T follicular helper cell (primary cell): ENCODE results near the gene ZFR.
"Not testable (repeated sequence)": the region's sequence is repeated elsewhere in the genome, so short reads cannot be mapped to it uniquely, and the experiment has no call there.

Experiments
- DNase-seq: peaks from one replicate; pipeline ENCODE4 v3.0.0-alpha.2; 2020; ENCODE audit warnings: low read depth

The ZFR gene

GRCh38 chr5:32410630-32411029 is 33.9 kb downstream of the ZFR start:
- no peak for DNase-seq

DNA sequence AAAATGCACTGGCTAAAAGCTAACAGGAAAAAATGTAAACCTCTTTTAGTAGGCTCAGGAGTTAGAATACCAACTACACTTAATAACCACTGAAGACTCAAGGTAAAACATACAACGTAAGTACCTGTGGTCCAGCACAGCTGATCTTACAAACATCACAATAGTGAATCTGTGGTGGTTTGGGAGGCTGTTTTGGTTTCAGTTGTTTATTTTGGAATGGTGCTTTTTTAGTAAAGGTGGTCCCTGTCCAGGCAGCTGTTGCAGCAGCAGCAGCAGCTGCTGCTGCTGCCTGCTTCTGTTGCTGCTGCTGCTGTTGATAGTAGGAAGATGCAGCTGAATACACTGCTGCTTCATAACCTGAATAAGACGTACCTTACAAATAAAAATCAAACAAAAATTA is 37.9 kb downstream of the ZFR start:
- DNase-seq, result no peak

DNA sequence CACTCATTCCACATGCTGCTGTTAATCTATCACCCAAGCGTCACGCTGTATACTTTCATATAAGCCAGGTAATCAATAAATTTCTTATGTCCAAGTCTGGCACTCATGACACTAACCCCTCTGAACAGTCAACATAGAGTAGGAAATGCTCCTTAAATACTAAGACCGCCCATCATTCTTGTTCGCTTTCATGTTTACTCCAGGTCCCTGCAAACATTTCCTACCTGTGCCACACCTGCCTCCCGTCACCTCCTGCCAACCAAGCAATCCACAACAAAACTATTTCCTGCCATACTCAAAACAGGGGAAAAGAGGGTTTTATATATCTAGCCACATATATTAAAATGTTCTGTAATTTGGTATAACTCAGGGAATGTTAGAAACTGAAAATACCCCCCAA is 39.0 kb downstream of the ZFR start:
- no peak for DNase-seq

DNA sequence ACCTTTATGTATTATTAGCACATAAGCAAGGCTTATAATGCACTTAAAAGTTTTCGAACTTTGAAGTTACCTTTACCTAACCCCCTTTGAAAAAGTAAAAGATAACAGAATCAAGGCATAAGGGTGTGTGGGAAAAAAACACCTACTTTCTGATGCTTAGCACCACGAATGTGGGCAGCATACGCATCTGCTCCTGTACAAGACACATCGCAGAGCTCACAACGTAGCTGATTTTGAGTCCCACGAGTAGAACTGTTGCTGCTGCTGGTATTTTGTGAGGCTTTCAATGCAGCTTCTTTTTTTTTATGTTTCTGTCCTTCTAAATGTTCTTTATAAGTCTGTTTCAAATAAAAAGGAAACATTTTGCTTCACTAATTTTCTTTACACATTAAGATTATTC is 40.8 kb downstream of the ZFR start:
- DNase-seq, result no peak

- no peak for DNase-seq
Observed at GRCh38 chr5:32400401-32400800, 44.1 kb downstream of the ZFR start.

GRCh38 chr5:32398754-32399153 is 45.8 kb downstream of the ZFR start:
- not testable (repeated sequence) for DNase-seq

- no peak for DNase-seq
Observed at GRCh38 chr5:32394981-32395380, 49.6 kb downstream of the ZFR start.

DNA sequence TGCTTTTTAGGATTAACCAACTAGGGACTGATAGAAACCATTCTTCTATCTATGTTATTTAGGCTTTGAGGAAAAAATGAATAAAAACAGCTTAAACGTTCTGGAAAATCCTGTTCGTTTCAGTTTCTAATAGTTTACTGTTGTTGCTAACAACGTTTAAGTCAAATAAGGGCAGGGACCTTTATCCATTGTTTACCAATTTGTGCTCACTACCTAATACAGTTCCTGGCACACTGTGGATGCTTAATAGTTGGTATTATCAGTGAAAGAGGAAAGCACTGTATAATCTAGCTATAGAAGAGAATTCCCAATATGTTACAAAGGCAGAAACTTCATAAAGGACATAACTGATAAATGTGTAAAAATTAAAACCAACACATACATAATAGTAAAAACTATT is 52.5 kb downstream of the ZFR start:
- DNase-seq, result no peak

DNA sequence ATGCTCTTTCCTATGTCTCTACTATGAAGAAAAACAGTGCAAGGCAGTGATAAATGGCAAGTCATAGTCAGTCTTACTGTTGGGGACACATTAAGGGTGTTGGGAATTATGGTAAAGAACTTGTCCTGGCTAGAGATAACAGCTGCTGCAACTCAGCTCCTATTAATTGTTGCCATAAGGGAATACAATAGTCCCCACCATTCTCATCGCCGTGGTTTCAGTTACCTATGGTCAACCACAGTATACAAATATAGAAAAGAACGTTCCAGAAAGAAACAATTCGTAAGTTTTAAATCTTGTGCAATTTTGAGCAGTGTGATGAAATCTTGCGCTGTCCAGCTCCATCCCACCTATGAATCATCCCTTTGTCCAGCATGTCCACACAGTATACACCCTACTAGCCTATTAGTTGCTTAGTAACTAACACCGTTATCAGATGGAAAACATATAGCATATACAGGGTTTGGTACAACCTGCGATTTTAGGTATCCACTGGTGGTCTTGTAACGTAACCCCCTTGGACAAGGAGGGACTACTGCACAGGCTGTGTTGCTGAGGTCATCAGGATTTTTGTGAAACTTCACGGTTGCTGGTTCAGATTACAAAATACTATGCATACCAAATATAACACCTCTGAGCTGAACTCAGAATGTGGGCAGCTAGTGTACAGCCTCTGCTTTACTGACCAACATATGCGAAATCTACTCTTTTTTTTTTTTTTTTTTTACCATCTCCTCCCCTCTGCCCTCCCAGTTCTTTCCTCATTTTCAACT is 53.5 kb downstream of the ZFR start:
- DNase-seq, result no peak

GRCh38 chr5:32388432-32389129 is 56.0 kb downstream of the ZFR start:
- no peak for DNase-seq

- DNase-seq, result no peak
Observed at GRCh38 chr5:32387841-32388240, 56.7 kb downstream of the ZFR start.

DNA sequence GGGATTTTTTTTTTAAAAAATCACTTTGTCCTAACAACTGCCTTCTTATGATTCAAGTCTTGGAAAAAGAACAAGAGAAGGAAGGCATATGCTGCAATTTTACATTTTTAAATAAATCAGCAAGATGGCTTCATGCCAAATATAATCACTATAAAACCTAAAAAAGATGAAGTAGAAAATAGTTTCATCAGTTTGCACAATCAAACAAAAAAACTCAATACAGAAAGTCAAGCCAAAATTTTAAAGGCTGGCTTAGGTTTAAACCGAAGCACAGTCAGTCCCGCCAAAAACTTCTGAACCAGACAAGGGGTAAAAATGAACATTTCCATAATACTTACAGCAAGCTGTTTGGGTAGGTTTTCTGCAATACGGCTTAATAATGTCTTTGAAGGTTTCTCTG is 57.3 kb downstream of the ZFR start:
- no peak for DNase-seq

DNA sequence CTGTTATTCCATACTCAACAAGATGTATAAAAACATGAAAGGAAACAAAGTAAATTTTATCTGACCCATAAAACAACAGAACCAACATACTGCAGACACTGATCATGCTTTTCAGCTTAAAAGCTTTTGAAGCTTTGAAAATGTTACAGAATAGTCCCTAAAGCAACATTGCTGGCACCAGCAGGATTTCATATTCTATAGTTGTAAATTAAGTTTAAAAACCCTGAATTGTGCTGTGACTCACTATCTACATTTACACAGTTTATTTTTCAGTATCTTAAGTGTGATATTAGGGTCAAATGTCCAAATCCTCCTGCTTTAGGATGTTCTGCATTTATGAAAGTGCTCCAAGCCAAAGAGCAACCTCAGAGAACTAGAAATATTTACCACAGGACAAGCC is 59.9 kb downstream of the ZFR start:
- no peak for DNase-seq

GRCh38 chr5:32383586-32383985 is 61.0 kb downstream of the ZFR start:
- DNase-seq, result no peak

DNA sequence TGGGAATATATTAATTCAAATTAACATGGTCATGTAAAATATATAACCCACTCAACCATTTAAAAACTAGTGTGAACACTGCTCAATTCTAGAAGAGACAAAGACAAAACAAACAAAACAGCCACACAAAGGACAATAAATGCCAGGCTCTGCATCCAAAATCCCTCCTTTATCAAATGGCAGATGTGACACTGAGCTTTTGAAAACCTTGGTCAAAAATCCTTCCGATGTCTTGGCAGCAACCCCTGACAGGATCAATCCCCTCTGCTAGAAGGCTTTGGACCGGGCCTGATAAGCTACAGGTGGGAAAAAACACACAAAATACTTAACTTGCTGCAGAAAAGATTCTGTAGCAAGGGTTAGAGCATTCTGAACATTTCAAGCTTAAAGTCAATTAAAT is 61.5 kb downstream of the ZFR start:
- no peak for DNase-seq

DNA sequence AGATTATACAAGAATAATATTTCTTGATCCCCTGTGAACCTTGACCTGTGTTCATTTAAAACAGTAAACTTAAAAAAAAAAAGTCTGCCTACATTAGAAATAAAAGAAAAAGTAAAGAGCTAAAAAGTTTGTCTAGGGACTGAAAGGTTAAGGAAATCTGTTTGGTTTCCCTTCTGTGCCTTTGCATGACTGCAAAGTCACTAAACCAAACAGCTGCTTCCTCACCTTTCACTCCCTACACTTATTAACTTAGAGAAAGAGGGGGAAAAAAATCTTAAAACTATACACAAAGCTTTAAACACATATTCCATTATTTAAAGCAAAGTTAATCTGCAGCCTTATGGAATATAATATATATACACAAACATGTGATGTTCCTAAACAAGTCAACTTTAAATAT is 65.1 kb downstream of the ZFR start:
- no peak for DNase-seq

DNA sequence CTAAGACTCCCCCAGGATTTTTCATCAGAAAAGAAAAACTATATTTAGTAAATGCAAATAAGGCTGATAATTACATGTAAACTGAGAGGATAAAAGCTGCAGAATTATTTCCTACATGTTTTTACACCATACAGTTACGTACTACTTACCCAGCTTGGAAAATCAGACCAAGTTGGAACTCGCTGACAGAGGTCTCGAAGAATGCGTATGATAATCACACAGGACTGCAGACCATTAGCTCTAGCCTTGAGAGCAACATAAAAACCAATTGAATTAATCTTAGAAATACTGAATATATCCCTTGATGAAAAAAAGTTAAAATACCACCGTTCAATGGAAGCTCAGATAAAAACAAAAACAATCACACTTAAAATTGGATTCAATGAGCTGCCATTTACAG is 65.6 kb downstream of the ZFR start:
- no peak for DNase-seq

DNA sequence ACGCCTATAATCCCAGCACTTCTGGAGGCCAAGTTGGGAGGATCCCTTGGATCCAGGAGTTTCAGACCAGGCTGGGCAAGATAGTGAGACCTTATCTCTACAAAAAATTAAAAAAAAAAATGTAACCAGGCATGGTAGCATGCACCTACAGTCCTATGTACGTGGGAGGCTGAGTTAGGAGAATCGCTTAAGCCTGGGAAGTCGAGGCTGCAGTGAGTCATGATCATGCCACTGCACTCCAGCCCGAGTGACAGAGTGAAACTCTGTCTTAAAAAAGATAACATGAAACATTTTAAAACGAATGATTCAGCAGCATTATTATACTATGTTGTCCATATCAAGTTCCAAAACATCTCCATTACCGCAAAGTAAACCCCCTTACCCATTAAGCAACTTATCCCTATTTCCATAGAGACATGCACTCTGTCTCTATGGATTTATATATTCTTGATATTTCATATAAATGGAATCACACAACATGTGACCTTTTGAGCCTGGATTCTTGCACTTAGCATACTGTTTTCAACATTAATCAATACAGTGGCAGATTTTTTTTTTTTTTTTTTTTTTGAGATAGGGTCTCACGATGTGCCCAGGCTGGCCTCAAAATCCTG is 74.9 kb downstream of the ZFR start:
- DNase-seq, result no peak

DNA sequence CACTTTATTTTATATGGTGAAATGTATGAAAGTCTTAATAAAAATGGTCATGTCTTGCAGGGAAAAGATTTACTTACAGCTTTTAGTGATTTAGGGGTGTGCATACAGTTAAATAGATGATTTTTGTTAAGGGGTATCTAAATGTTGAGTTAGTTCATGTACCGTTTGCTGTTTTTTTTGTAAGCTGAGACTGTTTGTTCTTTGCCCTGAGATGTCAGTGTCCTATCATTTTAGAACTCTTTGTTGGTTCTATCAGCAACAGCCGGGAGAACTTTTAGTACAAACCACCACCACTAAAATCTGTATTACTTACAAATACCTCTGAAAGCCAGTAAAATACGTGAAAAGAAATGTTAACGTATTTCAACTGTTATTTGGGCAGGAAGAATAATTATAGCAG is 75.5 kb downstream of the ZFR start:
- no peak for DNase-seq

DNA sequence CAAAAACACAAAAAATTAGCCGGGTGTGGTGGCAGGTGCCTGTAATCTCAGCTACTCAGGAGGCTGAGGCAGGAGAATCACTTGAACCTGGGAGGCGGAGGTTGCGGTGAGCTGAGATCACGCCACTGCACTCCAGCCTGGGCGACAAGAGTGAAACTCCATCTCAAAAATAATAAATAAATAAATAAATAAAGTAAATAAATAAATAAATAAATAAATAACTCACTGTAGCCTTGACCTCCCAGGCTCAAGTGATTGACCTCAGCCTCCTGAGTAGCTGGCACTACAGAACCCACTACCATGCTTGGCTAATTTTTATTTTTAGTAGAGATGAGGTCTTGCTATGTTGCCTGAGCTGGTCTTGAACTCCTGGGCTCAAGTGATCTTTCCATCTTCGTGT is 77.3 kb downstream of the ZFR start:
- not testable (repeated sequence) for DNase-seq

DNA sequence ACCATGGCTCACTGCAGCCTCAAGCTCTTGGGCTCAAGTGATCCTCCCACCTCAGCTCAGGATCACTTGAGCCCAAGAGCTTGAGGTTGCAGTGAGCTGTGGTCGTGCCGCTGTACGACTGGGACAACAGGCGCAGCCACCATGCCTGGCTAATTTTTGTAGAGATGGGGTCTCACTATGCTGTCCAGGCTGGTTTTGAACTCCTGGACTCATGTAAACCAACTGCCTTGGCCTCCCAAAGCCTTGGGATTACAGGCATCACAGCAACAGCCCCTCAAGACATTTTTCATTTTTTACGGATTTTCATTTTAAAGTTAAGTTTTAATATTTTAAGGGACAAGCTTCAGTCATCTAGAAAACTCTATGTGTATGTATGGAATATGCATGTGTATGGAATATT is 78.9 kb downstream of the ZFR start:
- no peak for DNase-seq

DNA sequence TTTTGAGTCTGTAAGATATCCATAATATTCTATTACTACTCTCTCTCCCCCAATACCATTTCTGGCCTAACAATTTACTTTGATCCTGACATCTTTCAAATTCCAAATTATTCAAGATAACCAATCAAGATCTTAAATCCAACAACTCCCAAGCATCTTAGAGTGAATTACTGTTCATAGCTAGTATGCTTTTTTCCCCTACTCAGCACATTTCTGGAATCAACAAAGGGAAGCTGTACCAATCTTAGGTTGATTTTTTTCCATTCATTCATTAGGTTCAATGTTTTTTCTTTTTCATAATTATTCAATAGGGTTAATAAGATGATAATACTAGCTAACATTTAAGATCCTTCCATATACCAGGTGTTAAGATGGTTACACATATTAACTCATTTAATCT is 81.5 kb downstream of the ZFR start:
- DNase-seq, result no peak

- DNase-seq, result no peak
Observed at GRCh38 chr5:32362527-32362926, 82.0 kb downstream of the ZFR start.
